Mammary epithelial cell (primary cell): ENCODE data around the gene CELA2B.

ENCODE experiments used
- EZH2 ChIP-seq: IDR thresholded peaks from 2 replicates; pipeline ENCODE4 v1.6.1; 2012; ENCODE audit warnings: low read length, inconsistent platforms, borderline replicate concordance
- TF ChIP-seq, protein P1 (sequence below), 2 donors: IDR thresholded peaks in 1 of 2; conservative IDR thresholded peaks in 1 of 2; 2 replicates each; pipeline ENCODE4 v1.5.1; 2011 to 2012; ENCODE audit warnings: inconsistent platforms in 2 of 2, low read length in 2 of 2, mild to moderate bottlenecking in 2 of 2, control low read depth in 1 of 2, low read depth in 1 of 2; ENCODE audit not compliant: insufficient read depth in 1 of 2; ENCODE audit errors: extremely low read depth in 1 of 2

DNA sequence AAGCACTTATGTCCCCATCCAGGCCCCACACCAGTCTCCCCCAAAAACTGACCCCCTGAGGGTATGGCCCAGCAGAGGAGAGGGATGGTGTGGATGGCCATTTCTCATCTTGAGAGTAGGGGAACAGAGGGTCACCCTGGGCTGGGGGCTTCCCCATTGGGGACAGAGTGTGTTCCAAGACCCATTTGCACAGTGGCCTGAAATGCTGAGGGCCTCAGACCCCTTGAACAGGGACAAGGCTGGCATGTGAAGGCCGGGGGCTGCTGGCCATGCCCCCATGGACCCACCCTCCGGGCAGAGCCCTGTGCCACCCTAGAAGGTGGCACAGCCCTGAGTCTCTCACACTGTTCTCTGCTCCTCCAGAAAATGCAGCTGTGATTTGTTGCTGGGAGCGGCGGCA is 29.7 kb upstream of the CELA2B start:
- TF ChIP-seq, protein P1, sequence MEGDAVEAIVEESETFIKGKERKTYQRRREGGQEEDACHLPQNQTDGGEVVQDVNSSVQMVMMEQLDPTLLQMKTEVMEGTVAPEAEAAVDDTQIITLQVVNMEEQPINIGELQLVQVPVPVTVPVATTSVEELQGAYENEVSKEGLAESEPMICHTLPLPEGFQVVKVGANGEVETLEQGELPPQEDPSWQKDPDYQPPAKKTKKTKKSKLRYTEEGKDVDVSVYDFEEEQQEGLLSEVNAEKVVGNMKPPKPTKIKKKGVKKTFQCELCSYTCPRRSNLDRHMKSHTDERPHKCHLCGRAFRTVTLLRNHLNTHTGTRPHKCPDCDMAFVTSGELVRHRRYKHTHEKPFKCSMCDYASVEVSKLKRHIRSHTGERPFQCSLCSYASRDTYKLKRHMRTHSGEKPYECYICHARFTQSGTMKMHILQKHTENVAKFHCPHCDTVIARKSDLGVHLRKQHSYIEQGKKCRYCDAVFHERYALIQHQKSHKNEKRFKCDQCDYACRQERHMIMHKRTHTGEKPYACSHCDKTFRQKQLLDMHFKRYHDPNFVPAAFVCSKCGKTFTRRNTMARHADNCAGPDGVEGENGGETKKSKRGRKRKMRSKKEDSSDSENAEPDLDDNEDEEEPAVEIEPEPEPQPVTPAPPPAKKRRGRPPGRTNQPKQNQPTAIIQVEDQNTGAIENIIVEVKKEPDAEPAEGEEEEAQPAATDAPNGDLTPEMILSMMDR (conservative IDR thresholded peaks at IDR 0.05 in 1 of 2, IDR thresholded peaks at IDR 0.05 in 1 of 2; ENCODE audit: extremely low read depth in 1 of 2, insufficient read depth in 1 of 2, low read depth in 1 of 2, low read length in 2 of 2) = no peak
- TF ChIP-seq EZH2 = no peak
